ENCODE measurements around the gene CRACR2B. TPM values are rescaled to one million over a fixed set of nuclear protein-coding genes. Genes with fewer than 3 reads are reported as not detected.

The CRACR2B gene
- polyA plus RNA-seq (ENCODE audit: insufficient read length): 17.3 TPM

DNA sequence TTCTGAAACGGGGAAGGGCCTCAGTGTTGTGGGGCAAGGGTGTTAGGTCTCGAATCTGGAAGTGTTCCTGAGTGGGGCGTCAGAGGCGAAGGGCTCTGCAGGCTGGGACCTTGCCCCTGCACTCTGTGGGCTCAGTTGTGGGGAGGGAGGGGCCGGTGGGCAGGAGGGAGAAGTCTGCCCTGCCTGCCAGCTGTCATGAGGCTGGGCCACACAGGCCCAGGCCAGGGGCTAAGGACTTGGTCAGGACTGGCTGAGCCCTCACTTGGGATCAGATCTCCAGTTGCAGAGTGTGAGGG lies at the start of gene CRACR2B:
TSS of gene CRACR2B (plus strand) at position 23 of the 296 bp plus-strand sequence. CDS start 689 bp downstream, outside the sequence.
- DNase-seq: no peak

DNA sequence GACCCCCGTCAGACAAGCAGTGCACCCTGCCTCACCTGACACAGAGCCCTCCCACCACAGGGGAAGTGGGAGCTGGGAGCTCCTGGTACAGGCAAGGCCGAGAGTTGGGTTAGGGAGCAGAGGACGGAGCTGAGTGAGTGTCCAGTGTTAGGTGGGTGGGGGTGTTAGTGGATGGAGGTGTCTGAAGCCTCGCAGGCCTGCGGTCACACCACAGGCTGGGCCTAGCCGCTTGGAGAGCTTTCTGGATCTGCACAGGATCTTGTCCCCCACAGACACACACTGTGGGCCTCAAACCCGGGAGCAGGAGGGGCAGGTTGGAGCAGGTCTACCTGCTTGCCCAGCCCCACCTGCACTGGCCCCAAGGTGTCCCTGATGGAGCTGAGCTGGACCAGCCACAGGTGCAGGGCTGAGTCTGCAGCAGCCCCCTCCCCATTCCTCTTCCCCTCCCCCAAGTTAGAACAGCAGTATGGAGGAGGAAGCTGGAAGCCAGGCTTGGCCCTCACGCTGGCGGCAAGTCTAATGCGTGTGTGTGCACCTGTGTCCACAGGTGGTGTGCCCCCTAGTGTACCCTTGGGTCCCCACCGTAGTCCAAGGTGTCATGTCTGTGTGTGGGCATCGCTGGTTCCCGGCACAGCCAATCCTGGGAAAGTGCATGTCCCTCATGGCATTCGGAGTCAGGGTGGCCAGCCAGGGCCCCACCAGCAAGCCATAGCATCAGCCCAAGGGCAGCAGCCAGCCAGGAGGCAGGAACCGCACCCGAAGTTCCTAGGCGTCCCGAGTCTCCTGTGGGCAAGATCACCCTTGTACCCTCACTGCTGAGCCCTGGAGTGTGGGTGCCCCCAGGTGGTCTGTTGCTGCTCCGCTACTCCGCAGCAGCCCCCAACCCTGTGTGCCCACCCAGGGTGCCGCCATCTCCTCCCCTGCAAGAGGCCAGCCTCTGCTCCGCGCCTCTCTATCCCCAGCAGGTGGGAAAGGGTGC lies 48.5 kb upstream of the CRACR2B start:
- no peak for DNase-seq

DNA sequence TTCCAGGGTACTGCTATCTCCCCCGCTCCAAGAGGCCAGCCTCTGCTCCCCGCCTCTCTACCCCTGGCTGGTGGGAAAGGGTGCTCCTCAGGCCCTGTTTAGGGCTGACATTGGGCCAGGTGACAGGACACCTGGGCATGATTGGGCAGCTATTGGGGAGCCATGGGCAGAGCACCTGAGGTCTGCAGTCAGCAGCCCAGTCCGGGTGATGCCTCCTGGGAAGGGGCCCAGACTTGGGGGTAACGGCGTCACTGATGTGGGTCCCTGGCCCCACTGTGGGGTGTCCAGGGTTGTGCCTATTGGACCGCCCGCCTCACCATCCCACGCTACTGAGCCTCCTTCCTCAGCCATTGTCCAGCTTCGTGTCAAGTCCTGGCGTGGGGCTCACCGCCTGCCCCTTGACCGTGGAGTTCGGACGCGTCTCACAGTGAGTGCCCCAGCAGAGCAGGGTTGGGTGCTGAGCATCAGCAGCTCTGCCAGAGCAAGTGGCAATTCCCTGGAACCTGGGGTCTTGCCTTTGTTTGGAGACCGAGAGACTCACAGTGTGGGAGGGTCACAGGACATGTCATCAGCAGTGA lies 47.7 kb upstream of the CRACR2B start:
- DNase-seq: no peak

DNA sequence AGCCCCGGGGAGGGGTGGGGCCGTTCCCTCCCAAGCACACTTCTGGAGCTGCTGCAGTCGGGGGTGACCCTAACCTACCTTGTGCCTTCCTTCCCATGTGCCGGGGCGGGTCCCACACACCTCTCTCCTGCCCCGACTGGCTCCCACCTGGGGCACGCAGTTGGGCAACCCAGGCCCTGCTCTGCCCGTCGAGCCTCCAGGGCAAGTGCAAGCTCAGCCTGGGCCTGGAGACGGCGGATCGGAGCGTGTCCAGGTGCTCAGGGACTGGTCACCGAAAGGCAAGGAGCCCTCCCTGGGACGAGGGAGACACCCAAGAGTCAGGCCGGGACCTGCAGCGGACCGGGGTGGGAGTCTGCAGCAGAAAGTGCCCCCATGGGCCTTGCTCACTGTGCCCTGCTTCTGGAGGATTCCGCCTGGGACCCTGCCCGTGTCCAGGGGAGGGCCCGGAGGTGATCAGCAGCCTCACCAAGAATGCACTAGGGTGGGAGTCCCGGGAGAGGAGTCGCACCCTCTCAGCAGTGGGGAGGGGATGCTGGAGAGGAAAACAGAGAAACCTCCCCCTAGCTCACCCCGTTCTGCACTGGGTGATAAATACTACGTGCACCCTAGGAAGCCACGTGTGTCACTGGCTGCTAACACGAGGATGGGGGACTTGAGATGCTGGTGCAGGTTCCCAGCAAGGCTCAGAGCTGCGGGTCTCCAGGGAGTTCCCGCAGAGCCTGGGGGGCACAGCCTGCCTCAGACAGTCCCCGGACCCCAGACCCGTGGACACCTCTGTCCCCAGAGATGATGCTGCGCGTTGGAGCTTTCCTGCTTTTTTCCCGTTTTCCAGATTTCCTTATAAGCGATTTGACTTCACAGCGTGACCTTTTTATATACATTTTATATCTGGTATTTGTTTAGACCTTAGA lies 45.2 kb upstream of the CRACR2B start:
- no peak for DNase-seq

DNA sequence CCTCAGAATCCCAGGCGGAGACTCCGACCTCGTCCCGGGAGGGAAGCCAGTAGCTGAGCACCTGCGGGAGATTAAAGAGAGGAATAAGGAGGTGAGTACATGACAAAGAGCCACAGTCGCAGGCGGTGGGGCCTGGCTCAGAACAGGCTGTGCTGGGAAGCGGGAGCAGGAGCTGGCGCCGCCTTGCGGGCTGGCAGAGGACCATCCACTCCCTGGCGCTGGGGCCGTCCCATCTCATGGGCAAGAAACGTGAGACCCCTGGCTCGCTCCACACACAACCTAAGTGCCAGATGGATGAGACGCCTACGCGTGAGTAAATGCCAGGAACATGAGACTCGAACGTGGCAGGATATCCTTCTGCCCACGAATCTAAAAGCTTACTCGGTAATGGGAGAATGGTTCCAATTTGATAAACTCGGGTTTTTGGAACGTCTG lies 44.1 kb upstream of the CRACR2B start:
- DNase-seq: peak; percentile 73

DNA sequence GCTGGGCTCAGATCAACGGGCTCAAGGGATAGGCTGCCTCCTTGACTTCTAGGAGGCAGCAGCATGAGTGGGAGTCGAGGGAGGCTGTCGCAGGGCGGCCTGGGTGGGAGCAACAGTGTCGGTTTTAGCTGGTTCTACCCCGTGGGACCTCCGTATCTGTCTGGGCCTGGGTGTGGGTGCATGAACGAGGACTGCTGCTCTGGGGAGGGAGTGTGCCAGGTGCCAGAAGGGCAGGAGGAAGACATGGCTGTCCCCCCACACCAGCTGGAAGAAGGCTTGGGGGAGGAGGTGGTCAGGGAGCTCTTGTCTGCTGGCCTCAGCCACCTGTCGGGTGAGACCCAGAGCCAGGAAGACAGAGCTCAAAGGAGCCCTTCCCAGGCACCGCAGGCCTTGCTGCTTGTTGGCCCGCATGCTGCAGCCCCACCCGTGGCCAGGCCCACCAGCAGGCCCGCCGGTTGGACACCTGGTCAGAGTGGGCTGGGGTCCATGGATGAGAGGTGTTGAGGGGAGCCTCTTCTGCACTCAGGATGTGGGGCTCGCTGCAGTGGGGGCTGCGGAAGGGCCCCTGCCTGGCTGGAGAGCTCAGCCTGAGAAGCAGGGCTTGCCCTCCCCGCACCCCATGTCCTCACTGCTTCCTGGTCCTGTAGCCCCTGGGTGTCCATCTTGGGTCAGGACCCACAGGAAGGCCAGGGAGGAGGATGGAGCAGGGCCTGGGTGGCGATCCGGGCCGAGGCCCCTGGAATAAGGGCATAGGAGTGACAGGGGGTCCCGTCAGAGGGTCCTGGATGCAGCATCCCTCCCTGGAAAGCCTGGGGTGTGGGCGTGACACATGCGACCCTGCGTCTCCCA lies 41.3 kb upstream of the CRACR2B start:
- no peak for DNase-seq

DNA sequence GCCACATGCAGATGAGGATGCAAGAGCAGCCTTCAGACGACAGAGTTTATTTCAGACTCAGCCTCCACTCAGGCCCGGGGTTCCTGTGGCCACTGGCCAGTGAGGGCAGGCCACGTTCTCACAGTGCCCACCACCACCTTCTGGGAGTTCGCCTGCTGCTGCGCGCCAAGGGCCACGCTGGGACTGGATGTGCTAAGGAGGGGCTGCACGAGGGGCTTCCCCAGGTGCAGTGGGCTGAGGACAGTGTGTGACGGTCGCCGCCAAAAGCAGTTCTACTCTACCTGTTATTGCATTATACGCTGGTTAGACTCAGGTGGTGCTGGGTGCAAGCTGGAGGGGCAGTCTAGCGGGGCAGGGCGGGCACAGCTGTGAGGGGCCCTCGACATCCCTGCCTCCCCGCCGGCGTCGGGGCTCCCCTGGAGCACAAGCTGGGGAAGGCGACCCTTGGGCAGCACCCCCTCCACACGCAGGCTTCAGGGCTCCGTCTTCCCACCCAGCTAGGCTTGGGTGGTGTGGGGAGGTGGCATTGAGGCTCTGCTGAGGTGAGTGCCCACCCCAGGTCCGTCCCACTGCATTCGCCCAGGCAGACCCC lies 40.5 kb upstream of the CRACR2B start:
- no peak for DNase-seq

DNA sequence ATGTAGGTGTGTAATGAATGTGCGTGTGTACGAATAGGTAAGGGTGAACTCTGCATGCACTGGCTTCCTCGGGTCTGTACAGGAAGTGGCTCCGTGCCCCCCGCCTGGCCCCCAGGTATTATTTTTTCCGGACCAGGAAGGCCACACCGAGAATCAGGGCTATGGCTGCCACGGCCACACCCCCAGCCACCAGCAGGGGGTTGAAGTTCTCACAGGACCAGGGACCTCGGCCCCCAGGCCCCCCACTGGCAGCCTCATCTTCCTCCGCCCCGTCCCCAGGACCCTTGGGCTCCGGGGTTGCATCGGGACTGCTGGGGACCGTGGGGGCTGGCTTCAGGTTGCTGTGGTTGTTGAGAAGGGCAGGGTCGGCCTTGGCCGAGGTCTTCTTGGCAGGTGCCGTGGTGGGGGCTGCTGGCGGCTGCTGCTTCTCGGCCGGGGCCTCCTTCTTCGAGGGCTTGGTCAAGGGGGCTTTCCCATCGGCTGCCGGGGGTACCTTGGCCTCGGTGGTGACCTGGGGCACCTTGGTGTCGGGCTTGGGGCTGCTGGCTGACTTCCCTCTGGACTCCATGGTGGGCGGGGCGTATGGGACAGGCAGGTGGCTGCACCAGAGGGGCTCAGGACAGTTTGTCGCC lies 39.6 kb upstream of the CRACR2B start:
- DNase-seq: no peak

DNA sequence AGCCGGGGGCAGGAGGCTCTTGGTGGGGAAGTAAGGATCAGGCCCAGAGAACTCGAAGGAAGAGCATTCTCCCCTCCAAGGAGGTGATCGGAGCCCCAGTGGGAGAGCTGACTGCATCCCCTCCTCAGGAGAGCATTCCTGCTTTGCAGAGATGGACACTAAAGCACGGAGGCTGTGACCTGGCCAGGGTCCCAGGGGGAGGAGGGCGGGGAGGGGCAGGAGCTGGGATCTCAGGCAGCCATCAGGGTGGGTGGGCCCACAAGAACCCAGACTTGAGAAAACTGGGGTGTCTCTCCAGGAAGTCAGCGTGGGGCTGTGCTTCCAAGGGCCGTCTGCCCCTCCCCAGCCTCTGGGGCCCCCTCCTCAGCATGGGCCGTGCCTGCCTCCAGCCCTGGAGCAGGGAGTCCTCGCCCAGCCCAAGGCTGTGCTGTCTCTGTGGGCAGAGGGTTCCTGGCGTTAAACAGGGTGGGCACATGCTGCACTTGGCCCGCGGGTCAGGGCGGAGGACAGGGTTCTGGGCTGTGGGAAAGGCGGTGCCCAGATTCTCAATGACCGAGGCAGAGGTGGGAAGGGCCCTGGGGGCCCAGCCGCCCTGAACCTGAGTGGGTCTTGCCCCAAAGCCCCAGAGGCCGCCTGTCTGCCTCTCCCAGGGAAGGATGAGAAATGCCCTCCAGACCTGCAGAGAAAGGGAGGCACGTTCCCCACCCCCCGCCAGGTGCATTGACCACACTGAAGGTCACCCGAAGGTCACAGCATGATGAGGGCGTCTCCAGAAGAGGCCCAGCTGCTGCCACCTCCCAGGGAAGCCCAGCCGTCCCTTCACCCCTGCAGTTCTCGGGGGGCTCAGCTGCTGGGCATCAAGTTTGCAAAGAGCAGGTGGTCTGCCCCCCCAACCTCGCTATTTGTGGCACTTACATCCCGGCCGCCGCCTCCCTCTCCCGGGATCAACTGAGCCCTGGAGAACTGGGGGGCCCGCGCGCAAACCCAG lies 38.5 kb upstream of the CRACR2B start:
- DNase-seq: no peak

DNA sequence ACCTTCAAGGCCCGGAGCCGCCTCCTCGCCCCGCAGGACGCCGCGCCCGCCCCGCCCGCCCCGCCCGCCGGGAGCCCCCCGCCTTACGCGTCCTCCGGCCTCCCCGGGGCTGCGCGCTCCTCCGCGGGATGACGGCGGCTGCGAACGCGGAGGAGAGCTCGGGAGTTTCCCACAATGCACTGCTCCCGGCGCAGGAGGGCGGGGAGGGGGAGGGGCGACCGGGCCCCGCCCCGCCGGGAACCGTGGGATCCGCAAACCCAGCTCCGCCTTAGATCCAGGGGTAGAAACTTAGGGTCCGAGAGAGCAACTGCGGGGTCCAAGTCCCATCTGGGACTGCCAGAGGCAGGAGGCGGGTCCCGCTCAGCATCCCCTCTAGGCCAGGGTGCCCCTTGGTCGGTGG lies 37.8 kb upstream of the CRACR2B start, which contains the start of gene CEND1:
TSS of gene CEND1 (minus strand) at position 148 of the 400 bp plus-strand sequence. CDS start 1,514 bp downstream, outside the sequence.
- DNase-seq: no peak

DNA sequence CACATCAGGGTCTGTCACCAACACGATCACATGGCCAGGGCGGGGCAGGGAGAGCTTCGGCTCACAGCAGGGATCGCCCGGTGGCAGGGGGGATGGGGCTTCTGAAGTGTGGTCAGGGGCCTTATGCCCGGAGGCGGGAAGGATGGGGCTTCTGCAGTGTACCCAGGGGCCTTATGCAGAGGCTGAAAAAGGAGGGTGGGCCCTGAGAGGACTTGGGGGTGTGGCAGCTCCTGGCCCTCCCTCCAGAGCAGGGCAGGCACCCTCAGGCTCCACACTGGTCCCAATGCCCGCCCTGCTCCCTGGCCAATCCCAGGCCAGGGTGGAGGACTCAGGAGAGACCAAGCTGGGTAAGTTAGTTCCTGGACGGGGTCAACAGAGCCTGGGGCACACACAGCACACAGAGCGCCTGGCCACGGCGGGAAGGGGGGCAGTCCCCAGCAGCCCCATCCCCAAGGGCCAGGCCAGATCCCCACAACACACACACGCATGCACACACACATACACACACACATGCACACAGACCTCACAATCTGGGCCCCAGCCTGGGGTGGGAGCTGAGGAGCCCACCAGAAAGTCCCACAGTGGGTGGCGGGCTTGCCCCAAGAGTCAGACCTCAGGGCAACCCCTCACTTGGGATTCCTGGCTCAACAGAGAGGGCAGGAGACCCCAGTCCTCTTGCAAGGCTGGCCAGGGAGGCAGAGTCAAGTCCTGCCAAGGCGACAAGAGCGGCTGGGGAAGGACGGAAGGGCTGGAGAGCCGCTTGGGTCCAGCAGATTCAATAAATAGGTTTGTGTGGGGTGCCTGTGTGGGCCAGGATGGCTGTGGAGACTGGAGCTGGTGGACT lies 36.8 kb upstream of the CRACR2B start:
- no peak for DNase-seq

DNA sequence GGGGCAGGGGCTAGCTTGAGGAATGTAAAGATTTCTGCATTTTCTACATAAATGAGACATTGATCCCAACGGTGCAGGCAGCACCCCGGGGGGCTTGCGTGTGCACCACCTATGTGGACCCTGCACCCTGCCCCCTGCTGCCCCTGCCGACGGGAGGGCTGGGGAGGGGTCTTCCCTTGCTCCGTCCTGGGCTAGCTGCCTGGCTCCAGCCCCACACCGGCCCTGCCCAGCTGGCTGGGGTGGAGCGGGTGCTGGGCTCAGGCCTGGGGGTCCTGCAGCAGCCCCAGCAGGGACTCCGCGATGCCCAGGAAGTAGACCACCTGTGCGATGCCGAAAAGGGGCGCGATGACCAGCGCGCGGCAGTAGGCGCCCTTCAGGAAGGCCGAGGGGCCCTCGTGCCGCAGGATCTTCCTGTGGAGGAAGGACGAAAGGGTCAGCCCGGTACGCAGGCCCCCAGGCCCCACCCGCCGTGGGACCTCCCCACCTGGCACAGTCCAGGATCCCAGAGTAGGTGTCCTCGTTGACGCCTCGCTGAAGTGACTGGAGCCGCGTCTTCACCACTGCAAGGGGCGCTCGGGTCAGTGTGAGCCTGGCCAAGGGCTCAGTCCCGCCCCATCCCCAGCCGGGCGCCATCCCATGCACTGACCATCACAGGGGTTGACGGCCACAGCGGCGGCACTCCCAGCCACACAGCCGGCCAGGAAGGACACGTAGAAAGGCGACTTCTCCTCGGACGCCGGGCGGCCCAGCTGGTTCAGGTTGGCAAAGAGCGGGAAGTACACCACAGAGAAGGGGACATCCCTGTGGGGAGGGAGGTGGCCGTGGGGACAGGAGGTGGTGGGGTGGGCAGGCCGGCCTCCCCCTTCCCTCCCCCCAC lies 35.8 kb upstream of the CRACR2B start:
- DNase-seq: no peak

DNA sequence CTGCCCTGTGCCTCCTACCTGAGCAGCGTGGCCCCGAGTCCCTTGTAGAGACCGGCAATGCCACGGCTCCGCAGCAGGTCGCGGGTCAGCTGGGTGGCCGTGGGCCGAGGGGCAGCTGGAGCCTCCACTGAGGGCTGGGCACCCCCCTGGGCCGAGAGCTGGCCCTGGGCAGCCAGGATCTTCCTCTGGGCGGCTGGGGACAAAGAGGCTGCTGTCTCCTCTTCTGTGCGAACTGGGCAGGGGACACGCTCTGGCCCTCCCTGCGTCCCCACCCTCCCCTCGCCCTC lies 35.2 kb upstream of the CRACR2B start:
- DNase-seq: no peak

DNA sequence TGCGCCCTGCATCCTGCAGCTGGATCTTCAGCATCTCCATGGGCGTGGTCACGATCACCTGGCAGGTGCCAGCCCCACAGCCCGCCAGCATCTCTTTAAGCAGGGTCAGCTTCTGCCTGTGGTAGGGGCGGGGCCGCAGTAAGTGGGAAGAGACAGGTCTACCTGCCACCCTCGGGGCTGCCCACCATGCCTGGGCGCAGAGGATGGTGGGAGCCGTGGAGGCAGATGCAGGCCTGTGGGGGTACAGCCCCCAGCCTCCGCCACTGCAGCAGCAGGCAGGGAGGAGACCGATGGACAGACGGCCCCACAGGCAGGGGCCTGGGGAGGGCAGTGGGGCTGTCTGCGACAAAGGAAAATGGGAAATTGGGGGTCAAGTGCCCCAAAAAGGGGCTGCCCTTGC lies 34.8 kb upstream of the CRACR2B start:
- DNase-seq: no peak

DNA sequence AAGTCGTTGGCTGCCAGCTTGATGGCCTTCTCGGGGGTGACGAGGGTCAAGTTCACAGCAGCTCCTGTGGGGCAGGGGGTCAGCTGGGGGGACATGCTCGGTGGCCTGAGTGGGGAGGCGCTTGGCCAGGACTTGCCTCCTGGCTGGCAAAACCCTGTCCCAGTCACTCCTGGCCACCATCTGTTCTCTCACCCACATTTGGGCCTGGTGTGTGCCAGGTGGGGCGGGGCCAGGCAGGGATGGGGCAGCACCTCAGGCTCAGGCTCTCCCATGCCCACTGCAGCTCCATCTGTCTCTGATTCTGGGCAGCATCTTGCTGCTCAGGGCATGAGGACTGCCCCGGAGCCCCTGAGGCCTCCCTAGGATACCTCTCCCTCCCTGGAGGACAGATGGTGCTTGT lies 34.2 kb upstream of the CRACR2B start:
- DNase-seq: no peak

DNA sequence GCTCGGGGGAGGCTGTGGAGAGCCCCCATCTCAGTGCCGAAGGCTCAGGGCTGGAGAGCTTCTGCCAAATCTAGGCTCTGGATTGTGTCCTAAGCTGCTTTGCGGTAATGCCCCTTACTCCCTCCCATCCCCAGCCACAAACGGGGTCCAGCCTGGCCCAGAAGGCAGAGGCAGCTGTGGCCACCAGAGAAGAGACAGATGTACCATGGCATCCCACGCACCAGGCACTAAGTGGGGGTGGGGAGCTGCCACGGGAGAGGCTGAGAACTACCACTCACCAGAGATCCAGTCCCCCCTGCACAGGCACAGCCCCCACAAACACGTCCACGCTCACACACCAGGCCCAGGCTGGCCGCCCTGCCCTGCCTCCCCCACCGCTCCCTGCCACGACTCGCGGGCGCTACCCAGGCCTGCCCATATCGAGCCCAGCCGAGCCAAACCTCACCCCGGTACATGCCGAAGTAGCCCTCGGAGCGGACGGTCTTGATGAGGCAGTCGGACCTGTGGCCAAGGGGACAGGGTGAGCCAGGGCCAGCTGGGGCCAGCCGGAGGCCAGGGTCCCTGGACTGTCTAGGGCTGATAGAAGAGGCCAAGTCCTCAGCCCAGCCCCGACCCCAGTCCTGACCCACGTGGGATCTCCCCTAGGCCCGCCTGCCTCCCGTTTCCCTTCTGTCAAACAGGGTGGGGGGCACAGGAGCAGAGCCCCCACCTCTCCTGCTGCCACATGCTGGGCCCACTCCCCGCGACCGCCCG lies 33.5 kb upstream of the CRACR2B start:
- DNase-seq: no peak

All from hindlimb muscle (tissue), 1 donor.